NCI-H1092 (cell line): Measurements from ENCODE around the gene COG4.

Experiments used
- DNase-seq: peaks from one replicate; lab custom pipeline; 2025; lab: John Stamatoyannopoulos, UW

The COG4 gene

DNA sequence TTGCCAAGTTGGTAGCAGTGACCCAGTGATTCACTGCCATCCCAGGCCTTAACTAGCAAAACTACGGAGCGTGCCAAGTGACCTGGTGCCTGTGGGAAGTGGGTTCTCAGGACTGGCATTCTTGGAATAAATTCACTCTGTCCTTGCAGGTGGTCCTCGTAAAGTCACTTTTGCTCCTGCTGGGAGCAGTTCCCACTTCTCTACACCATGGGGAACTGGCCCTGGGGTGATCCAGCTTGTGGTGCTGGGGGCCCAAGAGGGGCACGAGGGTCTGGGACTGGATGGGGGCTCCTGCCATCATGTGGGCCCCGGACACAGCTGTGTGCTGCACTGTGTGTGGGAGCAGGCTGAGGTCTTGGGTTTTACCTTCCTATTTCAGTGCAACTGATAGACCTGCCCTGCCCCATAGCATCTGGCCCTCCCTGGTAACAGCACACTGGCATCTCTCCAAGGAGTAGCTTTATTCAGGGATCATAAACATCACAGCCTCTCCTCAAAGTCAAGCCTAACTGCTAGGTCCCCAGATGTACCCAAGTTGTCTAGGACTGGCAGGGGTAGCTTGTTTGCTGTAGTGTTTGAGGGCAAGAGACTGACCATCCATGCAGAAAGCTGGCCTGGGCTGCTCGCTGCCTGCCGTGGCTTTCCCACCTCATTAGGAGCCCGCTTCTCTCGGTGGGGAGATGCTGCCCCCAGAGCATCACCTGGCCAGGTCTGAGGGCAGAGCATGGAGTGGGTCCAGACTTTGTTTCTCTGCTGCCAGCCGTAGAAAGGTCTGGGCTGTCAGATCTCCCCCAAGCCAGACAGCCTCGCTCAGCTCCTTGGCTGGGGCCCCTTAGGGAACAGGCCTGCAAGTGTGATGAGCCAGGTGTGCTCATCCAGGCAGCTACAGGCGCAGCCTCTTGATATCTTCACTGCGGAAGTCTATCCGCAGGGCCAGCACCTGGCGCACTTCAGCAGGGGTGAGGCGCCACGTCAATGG lies 42.9 kb downstream of the COG4 start:
- DNase-seq = no peak

DNA sequence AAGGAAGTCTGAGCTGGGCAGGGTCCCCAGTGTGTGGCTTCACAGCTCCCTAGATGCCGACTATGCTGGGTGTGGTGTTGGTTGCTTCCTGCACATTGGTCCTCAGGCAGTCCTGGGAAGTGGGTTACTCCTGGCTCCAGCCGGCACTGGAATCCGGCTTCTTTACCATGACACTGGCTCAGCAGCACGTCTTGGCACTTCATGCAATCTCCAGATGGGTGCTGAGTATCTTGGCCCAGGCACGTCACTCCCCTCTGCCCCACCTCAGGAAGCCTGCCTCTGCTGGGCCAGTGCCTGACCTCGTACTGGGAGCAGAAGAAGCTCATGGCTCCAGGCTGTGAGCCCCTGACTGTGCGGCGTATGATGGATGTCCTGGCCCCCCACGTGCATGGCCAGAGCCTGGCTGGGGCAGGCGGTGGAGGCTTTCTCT lies 44.4 kb downstream of the COG4 start:
- DNase-seq = no peak

DNA sequence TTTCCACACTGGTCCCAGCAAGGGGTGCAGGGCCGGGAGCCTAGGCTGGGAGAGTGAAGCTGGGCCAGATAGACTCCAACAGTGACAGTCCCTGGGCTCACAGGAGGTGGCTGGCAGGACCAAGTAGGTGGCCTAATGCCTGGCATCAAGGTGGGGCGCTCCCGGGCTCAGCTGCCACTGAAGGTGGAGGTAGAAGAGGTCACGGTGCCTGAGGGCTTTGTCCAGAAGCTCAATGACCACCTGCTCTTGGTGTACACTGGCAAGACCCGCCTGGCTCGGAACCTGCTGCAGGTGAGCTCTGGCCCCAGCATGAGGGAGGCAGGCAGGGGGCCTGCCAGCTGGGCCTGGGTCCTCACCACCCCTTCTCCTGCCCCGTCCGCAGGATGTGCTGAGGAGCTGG lies 45.2 kb downstream of the COG4 start:
- DNase-seq = no peak

DNA sequence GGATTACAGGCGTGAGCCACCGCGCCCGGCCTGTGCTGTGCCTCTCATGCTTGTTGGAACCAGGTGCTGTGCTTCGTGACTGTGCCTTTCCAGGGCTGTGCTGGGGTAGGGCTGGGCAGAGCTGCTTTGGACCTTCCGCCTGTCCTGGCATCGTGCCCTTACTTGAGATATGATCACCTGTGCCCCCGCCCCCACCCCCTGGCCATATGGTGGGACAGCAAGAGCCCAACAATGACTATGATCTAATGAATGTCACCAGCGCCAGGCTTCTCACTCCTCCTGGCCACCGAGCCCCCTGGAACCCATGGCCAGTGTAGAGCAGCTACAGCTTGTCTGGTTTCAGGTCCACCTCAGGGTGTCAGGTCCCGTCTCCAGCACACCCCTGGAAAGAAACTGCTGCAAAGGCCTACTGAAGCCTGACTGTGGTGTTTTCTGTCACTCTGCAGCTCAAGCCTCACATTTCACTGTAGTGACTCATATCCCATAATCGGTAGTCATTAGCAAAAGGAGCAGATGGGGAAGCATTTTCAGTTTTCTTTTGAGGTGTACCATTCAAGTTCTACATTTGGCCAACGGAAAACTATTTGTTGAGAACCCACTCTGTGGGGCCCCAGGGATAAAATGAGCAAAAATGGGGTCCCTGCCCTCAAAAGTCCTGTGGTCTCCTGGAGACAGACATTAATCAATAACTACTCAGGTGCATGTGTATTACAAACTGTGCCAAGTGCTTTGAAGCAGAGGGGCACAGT lies 46.9 kb downstream of the COG4 start:
- DNase-seq = no peak

DNA sequence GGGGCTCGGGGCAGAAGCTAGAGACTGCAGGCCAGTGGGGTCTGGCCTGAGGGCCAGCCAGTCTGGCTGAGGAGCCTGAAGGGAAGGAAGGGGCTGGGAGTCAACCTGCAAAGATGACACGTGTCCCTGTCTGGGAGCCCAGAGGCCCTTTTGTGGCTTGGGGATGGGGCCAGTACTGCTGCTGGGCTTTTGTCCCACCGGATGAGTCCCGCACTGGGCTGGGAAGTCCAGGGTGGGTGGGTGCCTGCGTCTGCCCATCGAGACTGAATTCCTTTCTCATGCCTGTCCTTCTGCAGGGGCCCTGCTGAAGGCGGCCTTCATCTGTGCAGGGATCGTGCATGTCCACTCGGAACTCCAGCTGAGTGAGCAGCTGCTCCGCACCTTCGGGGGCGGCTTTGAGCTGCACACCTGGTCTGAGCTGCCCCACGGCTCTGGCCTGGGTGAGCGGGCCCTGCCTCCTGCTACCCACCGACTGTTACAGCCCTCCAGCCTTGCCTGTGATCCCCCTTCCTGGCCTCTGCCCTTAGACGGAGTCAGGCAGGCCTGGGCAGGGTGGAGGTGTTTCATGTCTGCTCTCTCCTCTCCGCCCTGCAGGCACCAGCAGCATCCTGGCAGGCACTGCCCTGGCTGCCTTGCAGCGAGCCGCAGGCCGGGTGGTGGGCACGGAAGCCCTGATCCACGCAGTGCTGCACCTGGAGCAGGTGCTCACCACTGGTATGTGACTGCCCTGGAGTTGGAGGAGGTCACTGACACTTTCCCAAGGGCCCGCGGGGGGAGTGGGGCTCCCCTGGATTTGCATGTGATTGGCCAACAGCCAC lies 48.1 kb downstream of the COG4 start:
- no peak for DNase-seq

DNA sequence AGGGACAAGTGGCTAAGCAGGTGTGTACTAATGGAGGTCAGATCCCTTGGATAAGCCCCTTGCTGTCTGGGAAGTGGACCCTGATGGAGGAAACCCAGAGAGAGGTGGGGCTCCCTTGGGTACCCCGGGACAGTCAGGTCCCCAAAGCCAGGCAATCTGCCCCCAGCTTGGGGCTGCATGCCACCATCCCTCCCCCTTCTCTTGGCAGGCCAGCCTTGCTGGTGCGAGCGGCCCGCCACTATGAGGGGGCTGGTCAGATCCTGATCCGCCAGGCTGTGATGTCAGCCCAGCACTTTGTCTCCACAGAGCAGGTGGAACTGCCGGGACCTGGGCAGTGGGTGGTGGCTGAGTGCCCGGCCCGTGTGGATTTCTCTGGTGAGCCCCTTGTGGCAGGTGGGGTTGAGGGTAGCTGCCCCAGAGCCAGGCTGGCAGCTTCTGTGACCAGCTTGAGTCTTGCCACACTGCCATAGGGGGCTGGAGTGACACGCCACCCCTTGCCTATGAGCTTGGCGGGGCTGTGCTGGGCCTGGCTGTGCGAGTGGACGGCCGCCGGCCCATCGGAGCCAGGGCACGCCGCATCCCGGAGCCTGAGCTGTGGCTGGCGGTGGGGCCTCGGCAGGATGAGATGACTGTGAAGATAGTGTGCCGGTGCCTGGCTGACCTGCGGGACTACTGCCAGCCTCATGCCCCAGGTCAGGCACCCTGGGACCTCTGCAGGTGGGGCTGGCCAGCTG lies 48.9 kb downstream of the COG4 start:
- no peak for DNase-seq

DNA sequence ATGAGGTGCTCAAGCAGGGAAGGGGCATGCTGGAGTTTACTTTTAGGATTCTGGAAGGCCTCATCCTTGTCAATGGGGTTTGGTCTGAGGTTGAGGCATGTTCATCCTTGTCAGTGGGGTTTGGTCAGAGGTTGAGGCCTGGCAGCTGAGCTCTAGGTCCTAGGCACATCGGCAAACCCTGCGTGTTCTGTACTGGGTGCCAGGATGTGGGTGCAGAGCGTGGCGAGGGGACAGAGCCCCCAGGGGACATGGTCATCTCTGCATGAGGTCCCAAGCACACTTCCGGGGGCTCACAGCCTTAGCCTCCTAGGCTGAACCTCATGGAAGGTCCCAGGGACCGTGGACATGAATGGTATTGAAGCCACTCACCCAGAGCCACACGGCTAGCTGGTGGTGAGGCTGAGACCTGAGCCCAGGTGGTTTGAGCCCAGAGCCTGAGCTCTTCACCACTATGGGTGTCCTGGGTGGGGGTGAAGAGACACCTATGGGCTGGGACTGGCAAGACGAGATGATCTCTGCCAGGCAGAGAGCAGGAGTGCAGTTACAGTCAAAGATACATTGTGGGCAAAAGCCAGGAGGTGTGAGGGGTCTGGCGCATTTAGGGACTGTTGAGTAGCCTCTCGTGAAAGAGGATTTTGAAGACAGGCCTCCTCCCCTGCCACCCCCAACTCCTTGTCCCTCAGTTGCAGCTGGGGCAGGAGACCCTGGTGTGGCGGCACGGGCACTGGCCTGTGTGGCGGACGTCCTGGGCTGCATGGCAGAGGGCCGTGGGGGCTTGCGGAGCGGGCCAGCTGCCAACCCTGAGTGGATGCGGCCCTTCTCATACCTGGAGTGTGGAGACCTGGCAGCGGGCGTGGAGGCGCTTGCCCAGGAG lies 49.7 kb downstream of the COG4 start:
- DNase-seq = no peak

DNA sequence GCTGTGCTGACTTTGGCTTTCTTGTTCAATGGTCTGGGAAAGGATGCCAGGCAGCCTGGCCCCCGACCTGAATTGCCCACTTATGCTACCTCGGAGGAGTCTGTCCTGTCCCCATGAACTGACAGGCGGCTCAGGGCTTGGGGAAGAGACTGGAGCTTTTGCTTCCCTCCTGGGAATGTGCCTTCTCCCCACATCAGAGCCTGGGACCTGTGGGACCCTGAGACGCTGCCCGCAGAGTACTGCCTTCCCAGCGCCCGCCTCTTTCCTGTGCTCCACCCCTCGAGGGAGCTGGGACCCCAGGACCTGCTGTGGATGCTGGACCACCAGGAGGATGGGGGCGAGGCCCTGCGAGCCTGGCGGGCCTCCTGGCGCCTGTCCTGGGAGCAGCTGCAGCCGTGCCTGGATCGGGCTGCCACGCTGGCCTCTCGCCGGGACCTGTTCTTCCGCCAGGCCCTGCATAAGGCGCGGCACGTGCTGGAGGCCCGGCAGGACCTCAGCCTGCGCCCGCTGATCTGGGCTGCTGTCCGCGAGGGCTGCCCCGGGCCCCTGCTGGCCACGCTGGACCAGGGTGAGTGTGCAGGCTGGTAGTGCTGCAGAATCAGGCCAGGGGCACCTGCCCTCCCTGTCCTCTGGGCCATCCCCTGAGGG lies 50.4 kb downstream of the COG4 start:
- no peak for DNase-seq

DNA sequence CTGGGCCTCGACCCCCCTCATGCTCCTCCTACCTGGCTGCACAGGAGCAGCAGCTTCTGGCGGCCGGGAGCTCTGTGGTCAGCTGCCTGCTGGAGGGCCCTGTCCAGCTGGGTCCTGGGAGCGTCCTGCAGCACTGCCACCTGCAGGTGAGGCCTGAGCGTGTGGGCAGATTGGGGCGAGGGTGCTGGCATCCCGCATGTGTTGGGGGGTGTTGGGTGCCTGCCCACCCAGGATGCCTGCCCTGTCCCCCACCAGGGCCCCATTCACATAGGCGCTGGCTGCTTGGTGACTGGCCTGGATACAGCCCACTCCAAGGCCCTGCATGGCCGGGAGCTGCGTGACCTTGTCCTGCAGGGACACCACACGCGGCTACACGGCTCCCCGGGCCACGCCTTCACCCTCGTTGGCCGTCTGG lies 52.4 kb downstream of the COG4 start:
- no peak for DNase-seq

DNA sequence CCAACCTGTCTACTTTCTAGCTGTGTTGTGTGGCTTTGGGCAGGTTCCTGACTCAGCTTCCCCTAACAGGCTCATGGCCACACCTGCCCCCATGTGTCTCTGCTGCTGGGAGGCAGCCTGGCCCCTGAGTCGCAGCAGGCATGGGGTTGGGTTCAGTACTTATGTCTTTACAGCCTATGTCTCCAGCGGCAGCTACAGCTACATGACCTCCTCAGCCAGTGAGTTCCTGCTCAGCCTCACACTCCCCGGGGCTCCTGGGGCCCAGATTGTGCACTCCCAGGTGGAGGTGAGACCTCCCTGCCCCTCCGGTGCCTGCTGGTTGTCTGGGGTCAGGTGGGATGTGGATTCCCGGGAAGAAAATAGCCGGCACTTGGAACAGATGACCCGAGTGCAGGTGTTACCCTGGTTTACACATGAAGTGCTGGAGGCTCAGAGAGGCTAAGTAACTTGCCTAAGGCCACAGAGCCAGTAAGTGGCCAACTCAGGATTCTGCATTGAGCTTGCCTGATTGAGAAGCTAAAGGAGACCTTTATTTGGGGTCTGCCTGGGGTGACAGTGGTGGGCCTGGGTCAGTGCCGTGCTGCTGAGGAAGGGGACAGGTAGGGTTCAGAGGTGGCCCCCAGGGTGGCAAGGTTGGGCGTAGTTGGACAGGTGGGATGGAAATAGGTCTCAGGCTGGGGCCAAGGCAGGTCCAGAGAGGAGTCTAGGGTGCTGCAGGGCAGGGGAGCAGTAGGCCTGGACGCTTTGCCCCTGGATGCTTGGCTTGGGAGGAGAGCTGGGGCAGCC lies 53.0 kb downstream of the COG4 start:
- DNase-seq = no peak

DNA sequence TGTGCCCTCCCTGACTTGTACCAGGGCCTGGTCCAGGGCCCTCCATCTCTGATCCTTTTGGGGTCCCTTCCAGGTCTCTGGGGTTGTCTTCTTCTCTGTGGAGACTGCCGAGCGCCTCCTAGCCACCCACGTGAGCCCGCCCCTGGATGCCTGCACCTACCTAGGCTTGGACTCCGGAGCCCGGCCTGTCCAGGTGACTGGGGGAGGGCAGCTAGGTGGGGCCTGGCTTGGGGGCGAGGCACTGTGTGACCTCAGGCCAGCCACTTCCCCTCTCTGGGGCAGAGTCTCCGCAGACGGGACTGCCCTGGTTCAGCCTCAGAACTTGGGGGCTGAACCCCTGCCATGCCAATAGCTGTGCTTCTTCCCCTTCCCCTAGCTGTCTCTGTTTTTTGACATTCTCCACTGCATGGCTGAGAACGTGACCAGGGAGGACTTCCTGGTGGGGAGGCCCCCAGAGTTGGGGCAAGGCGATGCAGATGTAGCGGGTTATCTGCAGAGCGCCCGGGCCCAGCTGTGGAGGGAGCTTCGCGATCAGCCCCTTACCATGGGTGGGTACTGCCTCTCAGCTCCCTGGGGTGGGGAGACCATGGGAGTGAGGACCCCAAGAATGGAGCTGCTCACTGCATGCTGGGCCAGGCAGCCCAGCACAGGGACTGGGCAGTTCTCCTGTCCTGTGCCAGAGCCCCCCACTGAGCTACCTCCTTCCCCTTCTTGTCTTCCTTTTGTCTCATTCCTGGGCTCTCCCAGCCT lies 54.4 kb downstream of the COG4 start:
- no peak for DNase-seq

DNA sequence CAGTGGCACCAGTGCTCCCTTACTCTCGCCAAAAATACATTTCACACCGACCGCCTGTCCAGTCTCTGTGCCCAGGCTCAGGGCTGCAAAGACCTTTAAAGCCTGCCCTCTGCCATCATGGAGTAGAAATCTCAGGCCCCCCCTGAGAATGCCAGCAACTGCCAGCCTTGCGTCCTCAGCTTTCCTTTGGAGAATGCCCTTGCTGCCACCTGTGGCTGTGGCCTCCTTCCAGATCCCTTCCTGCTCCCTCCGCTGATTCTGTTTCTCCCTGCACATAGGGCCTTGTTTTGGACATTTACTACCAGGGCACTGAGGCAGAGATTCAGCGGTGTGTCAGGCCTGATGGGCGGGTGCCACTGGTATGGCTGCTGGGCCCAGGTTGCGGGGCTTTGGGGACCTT lies 55.7 kb downstream of the COG4 start:
- DNase-seq = no peak

DNA sequence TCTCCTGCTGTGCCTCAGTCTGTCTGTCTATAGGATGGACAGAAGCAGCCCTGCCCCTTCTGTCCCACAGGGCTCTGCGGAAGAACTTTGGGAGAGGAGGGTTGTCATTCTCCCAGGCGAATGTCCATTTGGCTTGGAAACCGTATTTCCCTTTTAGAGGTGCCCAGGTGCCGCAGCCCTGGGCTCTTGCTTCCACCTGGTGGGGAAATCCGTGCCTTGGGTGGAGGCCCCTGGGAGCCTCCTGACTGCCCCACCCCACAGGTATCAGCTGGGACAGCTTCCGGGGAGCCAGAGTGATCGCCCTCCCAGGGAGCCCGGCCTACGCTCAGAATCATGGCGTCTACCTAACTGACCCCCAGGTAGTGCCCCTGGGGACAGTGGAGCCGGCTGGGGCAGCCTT lies 56.2 kb downstream of the COG4 start:
- DNase-seq = no peak

DNA sequence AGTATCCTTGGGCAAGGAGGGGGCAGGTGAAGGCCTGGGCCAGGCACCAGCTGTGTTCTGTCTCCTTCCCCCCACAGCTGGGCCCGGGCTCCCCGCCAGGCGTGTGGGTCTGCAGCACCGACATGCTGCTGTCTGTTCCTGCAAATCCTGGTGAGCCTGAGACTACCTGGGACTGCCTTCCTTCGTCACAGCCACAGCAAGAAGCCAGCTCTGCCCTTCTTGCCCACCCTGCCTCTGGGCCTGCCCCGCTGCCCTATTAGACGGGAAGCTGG lies 56.6 kb downstream of the COG4 start:
- DNase-seq = no peak

DNA sequence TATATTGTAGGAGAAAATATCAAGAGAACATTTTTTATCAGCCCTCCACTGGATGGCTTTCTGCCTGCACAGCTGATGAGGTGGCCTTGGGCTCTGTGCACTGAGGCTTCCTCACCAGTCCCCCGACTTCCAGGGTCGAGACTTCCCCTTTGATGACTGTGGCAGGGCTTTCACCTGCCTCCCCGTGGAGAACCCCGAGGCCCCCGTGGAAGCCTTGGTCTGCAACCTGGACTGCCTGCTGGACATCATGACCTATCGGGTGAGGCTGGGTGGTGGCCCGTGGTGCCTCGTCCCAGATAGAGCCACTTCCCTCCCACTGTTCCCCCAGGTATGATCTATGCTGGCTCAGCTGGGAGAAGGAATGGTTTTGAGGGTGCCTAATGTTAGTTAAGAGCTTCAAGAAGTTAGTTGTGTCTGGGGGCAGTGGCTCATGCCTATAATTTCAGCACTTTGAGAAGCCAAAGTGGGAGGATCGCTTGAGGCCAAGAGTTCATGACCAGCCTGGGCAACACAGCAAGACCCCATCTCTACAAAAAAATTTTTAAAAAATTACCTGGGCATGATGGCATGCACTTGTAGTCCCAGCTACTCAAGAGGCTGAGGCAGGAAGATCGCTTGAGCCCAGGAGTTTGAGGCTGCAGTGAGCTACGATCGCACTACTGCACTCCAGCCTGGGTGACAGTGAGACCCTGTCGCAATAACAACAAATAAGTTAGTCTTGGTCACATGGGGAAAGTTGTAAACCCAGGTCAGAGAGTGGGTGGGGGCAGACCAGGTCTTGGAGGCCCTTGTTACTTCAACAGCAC lies 57.2 kb downstream of the COG4 start:
- DNase-seq = no peak

DNA sequence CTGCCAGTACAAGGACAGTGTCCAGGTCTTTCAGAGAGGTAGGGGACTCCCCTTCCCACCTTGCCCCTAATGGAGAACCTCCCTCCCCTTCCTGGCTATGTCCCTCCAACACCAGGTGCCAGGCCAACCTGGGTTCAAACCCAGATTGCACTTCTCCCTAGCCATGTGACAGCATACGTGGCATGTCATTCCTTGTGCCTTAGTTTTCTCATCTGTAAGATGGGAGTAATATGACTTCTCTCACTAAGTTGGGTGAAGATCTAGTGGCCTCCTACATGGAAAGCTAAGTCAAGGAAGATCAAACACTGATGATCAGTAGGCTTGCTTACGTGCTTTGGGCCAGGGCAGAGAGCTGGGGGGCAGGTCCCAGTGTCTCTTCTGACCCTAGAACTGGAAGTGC lies 60.1 kb downstream of the COG4 start:
- no peak for DNase-seq

DNA sequence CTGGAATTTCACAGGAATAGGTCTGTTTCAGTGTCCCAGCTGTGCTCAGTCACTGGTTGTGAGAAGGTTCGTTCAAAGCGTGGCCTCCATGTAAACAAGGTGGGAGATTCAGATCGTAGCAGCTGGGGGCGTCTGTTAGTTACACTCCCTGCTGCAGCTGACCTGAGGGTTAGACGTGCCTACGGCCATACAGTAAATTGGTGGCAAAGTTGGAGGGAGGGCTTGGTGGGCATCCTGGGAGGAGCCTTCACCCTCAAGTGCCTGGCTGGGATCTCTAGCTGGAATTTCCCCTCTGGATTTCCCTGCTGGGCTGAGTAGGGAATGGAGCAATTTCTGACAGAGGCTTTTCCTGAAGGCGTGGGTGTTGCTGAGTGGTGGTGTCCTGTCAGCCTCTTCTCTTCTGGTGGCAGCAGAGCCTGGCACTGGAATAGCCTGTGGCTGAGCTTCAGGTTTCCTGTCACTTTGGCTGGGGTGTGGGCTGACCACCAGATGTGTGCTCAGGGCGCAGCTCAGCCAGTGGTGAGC lies 62.6 kb downstream of the COG4 start:
- DNase-seq = no peak
